Right atrium auricular region (tissue), 2 donors: Measurements from ENCODE around the gene SPZ1. TPM values are rescaled to one million over a fixed set of nuclear protein-coding genes. Genes with fewer than 3 reads are reported as not detected.

Source experiments
- DNase-seq: peaks from one replicate; pipeline ENCODE4 v3.0.0-alpha.2; 2019; ENCODE audit warnings: low spot score
- H3K27ac ChIP-seq, 2 donors: fragments of 200-600 bp; sonication (generic); 1 replicate in 1 of 2; 2 replicates in 1 of 2; pipeline ENCODE4 v1.5.1; 2016 to 2019
- H3K27me3 ChIP-seq, 2 donors: fragments of 200-600 bp; sonication (generic); one replicate each; pipeline versions ENCODE4 v1.5.1 to v1.6.0; 2017 to 2019
- H3K36me3 ChIP-seq: fragments of 200-600 bp; sonication (generic); one replicate; pipeline ENCODE4 v1.5.1; 2016
- H3K4me1 ChIP-seq, 2 donors: fragments of 200-600 bp; sonication (generic); one replicate each; pipeline versions ENCODE4 v1.5.1 to v1.6.0; 2017 to 2019
- H3K4me3 ChIP-seq, 2 donors: fragments of 200-600 bp; sonication (generic); 1 replicate in 1 of 2; 2 replicates in 1 of 2; pipeline ENCODE4 v1.5.1; 2017 to 2019; ENCODE audit warnings: mild to moderate bottlenecking in 1 of 2, moderate library complexity in 1 of 2
- H3K9me3 ChIP-seq, 2 donors: fragments of 200-600 bp; sonication (generic); one replicate each; pipeline ENCODE4 v1.5.1; 2019
- total RNA-seq, 2 donors: library from RNA; depleted of rRNA; stranded (reverse); fragments of >200 nt; gene quantifications; one replicate each; pipeline ENCODE4 v1.1.0, GENCODE V29; 2016
- TF ChIP-seq, protein P1 (sequence below), 2 donors: fragments of 200-600 bp; sonication (generic); IDR thresholded peaks; one replicate each; pipeline ENCODE4 v1.5.1; 2019; ENCODE audit warnings: antibody characterized with exemption in 2 of 2

Gene SPZ1
- total RNA-seq, 2 donors from 2014 or later: not detected

DNA sequence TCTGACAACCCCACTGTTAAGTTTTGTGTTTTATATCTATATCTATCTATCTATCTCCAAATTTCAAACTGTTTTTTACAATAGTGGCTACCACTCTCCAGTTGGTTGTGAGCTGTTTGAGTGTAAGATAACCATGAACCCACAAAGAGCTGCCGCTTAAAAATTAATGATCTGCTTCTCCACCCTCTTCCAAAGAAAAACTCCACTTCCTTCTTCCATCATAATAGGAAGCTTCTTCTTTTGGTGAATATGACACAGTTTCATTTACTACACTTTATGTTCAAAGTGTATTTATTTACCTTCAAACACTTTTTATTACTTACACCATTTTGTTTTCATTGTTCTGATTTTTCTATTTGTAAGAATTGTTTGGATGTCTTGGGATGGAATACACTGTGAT, 37.9 kb downstream of the SPZ1 start:
- Histone ChIP-seq H3K36me3 (no peaks in the 10 kb centered on the region), H3K4me1 (no peaks in the 10 kb centered on the region), H3K27me3 (no peaks in the 10 kb centered on the region), H3K4me3 (no peak overlapping the region), H3K9me3 (no peaks in the 10 kb centered on the region), H3K27ac (no peak overlapping the region)
- DNase-seq: no peak
- TF ChIP-seq, protein P1, sequence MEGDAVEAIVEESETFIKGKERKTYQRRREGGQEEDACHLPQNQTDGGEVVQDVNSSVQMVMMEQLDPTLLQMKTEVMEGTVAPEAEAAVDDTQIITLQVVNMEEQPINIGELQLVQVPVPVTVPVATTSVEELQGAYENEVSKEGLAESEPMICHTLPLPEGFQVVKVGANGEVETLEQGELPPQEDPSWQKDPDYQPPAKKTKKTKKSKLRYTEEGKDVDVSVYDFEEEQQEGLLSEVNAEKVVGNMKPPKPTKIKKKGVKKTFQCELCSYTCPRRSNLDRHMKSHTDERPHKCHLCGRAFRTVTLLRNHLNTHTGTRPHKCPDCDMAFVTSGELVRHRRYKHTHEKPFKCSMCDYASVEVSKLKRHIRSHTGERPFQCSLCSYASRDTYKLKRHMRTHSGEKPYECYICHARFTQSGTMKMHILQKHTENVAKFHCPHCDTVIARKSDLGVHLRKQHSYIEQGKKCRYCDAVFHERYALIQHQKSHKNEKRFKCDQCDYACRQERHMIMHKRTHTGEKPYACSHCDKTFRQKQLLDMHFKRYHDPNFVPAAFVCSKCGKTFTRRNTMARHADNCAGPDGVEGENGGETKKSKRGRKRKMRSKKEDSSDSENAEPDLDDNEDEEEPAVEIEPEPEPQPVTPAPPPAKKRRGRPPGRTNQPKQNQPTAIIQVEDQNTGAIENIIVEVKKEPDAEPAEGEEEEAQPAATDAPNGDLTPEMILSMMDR (IDR thresholded peaks at IDR 0.05): no peak

DNA sequence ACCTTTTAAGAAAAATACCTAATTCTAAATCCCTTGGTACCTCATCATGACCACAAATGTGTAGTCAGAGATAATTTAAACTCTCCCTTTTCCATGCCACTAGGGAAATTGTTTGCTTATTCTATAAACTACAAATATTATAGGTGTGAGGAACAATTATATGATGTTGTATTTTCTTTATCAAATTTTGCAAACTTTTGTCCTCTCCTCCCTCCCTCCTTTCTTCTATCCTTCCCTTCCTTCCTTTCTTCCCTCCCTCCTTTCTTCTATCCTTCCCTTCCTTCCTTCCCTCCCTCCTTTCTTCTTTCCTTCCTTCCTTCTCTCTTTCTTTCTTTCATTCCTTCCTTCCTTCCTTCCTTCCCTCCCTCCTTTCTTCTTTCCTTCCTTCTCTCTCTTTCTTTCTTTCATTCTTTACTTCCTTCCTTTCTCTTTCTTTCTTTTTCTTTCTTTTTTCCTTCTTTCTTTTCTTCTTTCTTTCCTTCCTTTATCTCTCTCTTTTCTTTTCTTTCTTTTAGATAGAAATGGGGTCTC, 41.2 kb downstream of the SPZ1 start:
- Histone ChIP-seq H3K27me3 (no peaks in the 10 kb centered on the region), H3K27ac (no peak overlapping the region), H3K9me3 (no peaks in the 10 kb centered on the region), H3K4me3 (no peak overlapping the region), H3K36me3 (no peaks in the 10 kb centered on the region), H3K4me1 (no peaks in the 10 kb centered on the region)
- TF ChIP-seq, protein P1 (IDR thresholded peaks at IDR 0.05): no peak
- DNase-seq: no peak

DNA sequence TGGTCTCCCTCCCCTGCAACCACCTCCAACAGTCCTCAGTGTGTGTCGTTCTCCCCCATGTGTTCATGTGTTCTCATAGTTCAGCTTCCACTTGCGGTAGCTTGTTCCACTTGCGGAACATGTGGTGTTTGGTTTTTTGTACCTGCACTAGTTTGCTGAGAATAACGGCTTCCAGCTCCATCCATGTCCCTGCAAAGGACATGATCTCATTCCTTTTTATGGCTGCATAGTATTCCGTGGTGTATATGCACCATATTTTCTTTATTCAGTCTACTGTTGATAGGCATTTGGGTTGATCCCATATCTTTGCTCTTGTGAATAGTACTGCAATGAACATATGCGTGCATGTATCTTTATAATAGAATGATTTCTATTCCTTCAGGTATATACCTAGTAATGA, 45.1 kb downstream of the SPZ1 start:
- no peak for DNase-seq
- Histone ChIP-seq H3K27ac (no peak overlapping the region), H3K36me3 (no peaks in the 10 kb centered on the region), H3K9me3 (no peaks in the 10 kb centered on the region), H3K4me1 (no peaks in the 10 kb centered on the region), H3K27me3 (no peaks in the 10 kb centered on the region), H3K4me3 (no peak overlapping the region)
- TF ChIP-seq, protein P1 (IDR thresholded peaks at IDR 0.05): no peak

DNA sequence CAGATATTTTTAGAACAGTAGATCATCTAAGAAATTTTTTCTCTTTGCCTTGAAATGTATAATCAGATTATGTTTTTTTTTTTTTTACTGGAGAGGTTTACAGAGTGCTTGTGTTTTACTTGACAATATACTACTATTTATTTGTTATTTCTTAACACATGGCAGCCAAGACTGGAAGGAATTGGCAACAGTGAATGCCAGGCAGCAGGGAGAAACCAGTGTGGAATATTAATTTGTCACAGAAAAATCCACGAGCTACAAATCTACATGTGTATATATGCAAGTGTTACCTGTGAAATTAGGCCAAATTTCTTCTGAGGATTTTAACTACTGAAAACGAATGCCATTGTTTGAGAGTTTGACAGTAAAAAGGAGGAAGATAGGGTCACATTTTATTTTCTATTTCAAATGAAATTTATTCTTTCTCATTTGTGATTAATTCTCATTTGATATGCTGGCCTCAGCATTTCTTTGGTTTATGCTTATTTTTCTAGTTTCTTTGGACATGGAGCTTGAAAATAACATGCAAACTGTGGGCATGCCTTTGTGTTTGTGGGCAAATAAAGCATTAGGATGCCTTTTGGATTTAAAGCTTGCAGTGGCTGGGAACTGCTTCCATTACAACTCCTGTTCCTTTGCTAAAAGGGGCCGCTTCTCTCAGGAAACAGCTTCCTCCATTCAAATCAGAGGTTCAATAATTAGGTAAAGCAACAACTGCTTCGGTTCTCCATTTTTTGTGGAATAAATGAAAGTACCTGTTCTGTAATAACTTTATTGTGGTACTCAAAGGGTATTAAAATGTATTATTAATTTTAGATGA, 49.1 kb downstream of the SPZ1 start:
- Histone ChIP-seq H3K27me3 (no peaks in the 10 kb centered on the region), H3K9me3 (no peaks in the 10 kb centered on the region), H3K4me3 (no peak overlapping the region), H3K27ac (no peak overlapping the region), H3K4me1 (no peaks in the 10 kb centered on the region), H3K36me3 (no peaks in the 10 kb centered on the region)
- TF ChIP-seq, protein P1 (IDR thresholded peaks at IDR 0.05): no peak
- DNase-seq: no peak

DNA sequence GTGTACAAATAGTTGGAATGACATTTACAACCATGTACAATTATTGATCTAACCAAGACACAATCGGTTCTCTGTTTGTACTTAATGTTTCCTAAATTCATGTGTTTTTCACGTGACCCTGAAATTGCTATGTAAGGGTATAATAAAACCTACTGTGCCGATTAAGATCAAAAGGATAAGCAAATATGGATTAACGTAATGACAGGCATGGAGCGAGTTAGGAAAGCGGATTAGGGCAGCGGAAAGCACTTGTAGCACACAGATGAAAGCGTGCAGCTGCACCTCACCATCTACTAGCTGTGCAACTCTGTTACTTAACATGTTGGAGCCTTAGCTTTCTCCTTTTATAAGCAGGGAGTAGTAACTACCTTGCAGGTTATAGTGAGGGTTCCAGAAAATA, 49.7 kb downstream of the SPZ1 start:
- DNase-seq: no peak
- H3K27me3 ChIP-seq: no peaks in the 10 kb centered on the region
- no peaks in the 10 kb centered on the region for H3K9me3 ChIP-seq
- no peaks in the 10 kb centered on the region for H3K4me1 ChIP-seq
- H3K27ac ChIP-seq: no peak overlapping the region
- no peak overlapping the region for H3K4me3 ChIP-seq
- TF ChIP-seq, protein P1 (IDR thresholded peaks at IDR 0.05): no peak
- no peaks in the 10 kb centered on the region for H3K36me3 ChIP-seq
